Bronchial epithelial cell (primary cell): Measurements from ENCODE around the gene NIPSNAP2. TPM values are rescaled to one million over a fixed set of nuclear protein-coding genes. Genes with fewer than 3 reads are reported as not detected.
A peak's percentile ranks its signal among the peaks of the same experiment; 100 is the strongest.

Experiments used
- DNase-seq: peaks from one replicate; pipeline ENCODE4 v3.0.0-alpha.2; 2010; ENCODE audit warnings: low read depth
- FAIRE-seq: peaks from 2 replicates; lab custom pipeline; 2011; peaks lifted over from hg19 to GRCh38; lab: Jason Lieb, UNC
- H3K27me3 ChIP-seq: 2 replicates; pipeline ENCODE4 v1.5.1; 2011; ENCODE audit warnings: low read length; ENCODE audit not compliant: control insufficient read depth, insufficient read depth
- H3K36me3 ChIP-seq: 2 replicates; pipeline ENCODE4 v1.5.1; 2011; ENCODE audit warnings: low read length; ENCODE audit not compliant: control insufficient read depth, insufficient read depth
- H3K4me3 ChIP-seq: 2 replicates; pipeline ENCODE4 v1.5.1; 2011; ENCODE audit warnings: mild to moderate bottlenecking, low read depth, low read length, control low read depth
- total RNA-seq: library from RNA; depleted of rRNA; stranded (reverse); fragments of >200 nt; gene quantifications from 2 replicates; pipeline ENCODE4 v1.2.1, GENCODE V29; 2014
- TF ChIP-seq, protein P1 (sequence below): IDR thresholded peaks from 2 replicates; pipeline ENCODE4 v1.5.1; 2011; ENCODE audit warnings: mild to moderate bottlenecking, moderate library complexity, low read length, control low read depth, inconsistent platforms; ENCODE audit not compliant: insufficient read depth, severe bottlenecking

The NIPSNAP2 gene
- total RNA-seq, 1 donor from 2014 or later, result 65.3 TPM

DNA sequence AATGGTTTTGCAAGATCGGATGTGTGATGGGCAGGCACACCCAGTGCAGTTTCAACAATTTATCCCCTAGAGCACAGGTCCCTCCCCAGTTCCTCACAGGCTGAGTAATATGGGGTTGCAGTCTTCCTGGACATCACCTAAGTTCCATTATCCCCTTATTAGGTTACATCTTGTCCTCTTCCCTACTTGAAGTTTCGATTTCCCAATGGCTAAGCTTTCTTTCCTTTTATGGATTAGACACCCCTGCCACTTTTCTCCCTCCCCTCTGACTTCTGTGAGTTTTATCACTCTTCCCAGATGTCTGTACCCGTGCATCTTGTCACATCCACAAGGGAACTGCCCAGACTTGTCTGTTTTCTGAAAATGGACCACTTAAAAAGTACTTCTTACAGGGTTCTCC, 2.4 kb upstream of the NIPSNAP2 start:
- H3K36me3 ChIP-seq, result no peaks in the 10 kb centered on the region
- TF ChIP-seq, protein P1, sequence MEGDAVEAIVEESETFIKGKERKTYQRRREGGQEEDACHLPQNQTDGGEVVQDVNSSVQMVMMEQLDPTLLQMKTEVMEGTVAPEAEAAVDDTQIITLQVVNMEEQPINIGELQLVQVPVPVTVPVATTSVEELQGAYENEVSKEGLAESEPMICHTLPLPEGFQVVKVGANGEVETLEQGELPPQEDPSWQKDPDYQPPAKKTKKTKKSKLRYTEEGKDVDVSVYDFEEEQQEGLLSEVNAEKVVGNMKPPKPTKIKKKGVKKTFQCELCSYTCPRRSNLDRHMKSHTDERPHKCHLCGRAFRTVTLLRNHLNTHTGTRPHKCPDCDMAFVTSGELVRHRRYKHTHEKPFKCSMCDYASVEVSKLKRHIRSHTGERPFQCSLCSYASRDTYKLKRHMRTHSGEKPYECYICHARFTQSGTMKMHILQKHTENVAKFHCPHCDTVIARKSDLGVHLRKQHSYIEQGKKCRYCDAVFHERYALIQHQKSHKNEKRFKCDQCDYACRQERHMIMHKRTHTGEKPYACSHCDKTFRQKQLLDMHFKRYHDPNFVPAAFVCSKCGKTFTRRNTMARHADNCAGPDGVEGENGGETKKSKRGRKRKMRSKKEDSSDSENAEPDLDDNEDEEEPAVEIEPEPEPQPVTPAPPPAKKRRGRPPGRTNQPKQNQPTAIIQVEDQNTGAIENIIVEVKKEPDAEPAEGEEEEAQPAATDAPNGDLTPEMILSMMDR, result no peak

DNA sequence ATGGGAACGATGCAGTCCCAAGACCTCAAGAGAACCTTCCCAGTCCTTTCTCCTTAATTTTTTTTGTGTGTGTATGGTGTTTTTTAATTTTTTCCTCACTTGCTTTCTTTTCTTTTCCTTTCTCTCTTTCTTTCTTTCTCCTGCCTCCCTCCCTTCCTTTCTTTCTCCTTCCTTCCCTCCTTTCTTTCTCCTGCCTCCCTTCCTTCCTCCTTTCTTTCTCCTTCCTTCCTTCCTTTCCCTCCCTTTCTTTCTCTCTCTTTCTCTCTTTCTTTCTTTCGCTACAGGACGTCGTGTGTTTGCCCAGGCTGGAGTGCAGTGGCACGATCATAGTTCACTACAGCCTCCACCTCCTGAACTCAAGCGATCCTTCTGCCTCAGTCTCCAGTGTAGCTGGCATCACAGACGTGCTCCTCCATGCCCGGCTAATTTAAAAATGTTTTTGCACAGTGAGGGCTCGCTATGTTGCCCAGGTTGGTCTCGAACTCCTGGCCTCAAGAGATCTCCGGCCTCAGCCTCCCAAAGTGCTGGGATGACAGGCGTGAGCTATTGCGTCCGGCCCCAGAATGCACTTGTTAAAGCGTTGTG, 709 bp upstream of the NIPSNAP2 start:
- TF ChIP-seq, protein P1, result no peak
- no peak for DNase-seq
- H3K4me3 ChIP-seq, result peak overlapping the region; percentile 43
- H3K36me3 ChIP-seq, result no peaks in the 10 kb centered on the region
- FAIRE-seq, result no peak
- no peaks in the 10 kb centered on the region for H3K27me3 ChIP-seq

More for the DNA sequence above, 2.4 kb upstream of the NIPSNAP2 start:
- no peaks in the 10 kb centered on the region for H3K27me3 ChIP-seq
- FAIRE-seq (peak; percentile 36), DNase-seq (peak; percentile 71)
- H3K4me3 ChIP-seq, result no peak overlapping the region

DNA sequence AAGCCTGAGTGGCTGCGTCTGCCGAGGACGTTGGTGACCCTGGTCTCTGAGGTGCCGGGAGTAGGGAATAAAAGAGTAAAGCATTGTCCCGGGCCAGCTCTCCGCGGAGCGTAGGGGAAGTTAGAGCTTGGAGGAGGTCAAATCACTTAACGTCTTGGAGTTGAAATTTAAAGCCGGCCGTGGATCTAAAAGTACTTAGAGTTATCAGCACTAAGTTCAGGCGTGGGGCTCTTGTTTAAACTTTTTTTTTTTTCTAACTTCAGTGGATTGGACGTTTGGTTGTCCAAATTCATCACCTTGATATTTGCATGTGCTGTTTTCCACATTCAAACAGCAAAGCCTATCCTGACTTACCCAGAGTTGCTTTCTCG, 700 bp downstream of the NIPSNAP2 start:
- FAIRE-seq, result no peak
- peak; percentile 33 for DNase-seq

DNA sequence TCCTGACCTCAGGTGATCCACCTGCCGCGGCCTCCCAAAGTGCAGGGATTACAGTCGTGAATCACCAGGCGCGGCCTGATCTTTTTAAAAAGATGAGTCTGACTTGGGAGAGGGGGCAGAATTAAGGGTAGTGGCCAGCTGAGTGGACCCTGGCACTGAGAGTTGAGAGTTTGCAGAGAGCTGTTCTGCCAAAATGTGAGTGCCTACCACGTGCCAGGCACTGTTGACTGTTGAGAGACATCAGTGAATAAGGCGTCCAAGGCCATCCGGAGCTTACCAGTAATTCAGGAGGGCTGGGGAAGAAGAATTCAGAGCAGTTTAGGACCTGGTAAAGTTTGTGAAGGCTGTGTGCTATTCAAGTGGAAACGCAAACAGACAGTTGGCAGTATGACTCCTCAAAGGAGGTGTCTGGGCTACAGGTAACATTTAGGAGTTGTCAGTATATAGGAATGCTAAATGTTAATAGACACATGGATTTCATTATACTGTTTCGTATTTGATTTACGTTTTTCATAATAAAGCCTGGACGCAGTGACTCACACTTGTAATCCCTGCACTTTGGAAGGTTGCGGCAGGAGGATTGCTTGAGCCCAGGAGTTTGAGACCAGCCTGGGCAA, 1.5 kb downstream of the NIPSNAP2 start:
- Histone ChIP-seq H3K36me3 (peaks cover 2% of the 10 kb centered on the region), H3K4me3 (peak overlapping the region; percentile 9), H3K27me3 (no peaks in the 10 kb centered on the region)
- DNase-seq (peak; percentile 89), FAIRE-seq (no peak)
- TF ChIP-seq, protein P1, result no peak

More for the DNA sequence above, 700 bp downstream of the NIPSNAP2 start:
- H3K27me3 ChIP-seq, result no peaks in the 10 kb centered on the region
- H3K4me3 ChIP-seq, result peak overlapping the region; percentile 43
- no peaks in the 10 kb centered on the region for H3K36me3 ChIP-seq
- TF ChIP-seq, protein P1, result no peak

DNA sequence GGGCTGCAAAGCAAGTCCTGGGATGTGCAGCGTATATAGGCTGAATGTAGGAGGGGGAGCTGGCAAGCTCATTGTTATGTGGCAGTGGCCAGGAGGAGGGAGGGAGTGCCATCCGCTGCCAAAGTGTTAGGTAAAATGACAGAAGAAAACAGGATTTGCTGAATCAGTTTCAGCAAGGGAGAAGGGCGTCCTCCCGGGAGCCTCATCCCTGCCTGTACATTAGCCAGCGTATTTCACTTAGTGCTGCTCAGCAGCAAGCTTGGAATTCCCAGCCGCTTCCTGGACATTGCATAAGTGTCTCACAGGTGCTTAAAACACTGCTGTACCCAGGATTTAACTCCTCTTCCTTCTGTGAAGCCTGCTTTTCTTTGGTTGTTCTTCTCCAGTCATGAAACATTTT, 2.5 kb downstream of the NIPSNAP2 start:
- peaks cover 2% of the 10 kb centered on the region for H3K36me3 ChIP-seq
- no peak overlapping the region for H3K4me3 ChIP-seq
- H3K27me3 ChIP-seq, result no peaks in the 10 kb centered on the region
- no peak for FAIRE-seq
- peak; percentile 15 for DNase-seq
- TF ChIP-seq, protein P1, result no peak
